ENCODE data around the gene LBH.

The LBH gene

GRCh38 chr2:30271301-30271700 is 40.0 kb downstream of the LBH start:
- TF ChIP-seq REST (IDR thresholded peaks at IDR 0.05; ENCODE audit: low read depth) (no peak), TCF12 (IDR thresholded peaks at IDR 0.05; ENCODE audit: low read depth) (no peak), RAD21 (IDR thresholded peaks at IDR 0.05; ENCODE audit: low read depth) (no peak), YY1 (IDR thresholded peaks at IDR 0.05; ENCODE audit: low read depth) (no peak), FOXM1 (IDR thresholded peaks at IDR 0.05; ENCODE audit: borderline replicate concordance, low read depth) (no peak), TAF1 (IDR thresholded peaks at IDR 0.05; ENCODE audit: low read depth) (no peak), CREB1 (IDR thresholded peaks at IDR 0.05; ENCODE audit: low read depth) (no peak), TEAD4 (IDR thresholded peaks at IDR 0.05) (no peak), NFIC (IDR thresholded peaks at IDR 0.05) (no peak), CEBPB (IDR thresholded peaks at IDR 0.05) (no peak), EP300 (IDR thresholded peaks at IDR 0.05; ENCODE audit: borderline replicate concordance) (no peak), ZBTB7A (IDR thresholded peaks at IDR 0.05; ENCODE audit: low read depth) (no peak), EGR1 (IDR thresholded peaks at IDR 0.05) (no peak)
- TF ChIP-seq, protein P1, sequence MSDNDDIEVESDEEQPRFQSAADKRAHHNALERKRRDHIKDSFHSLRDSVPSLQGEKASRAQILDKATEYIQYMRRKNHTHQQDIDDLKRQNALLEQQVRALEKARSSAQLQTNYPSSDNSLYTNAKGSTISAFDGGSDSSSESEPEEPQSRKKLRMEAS (IDR thresholded peaks at IDR 0.05) = no peak
- TF ChIP-seq, protein P2, sequence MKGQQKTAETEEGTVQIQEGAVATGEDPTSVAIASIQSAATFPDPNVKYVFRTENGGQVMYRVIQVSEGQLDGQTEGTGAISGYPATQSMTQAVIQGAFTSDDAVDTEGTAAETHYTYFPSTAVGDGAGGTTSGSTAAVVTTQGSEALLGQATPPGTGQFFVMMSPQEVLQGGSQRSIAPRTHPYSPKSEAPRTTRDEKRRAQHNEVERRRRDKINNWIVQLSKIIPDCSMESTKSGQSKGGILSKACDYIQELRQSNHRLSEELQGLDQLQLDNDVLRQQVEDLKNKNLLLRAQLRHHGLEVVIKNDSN (IDR thresholded peaks at IDR 0.05) = no peak

- no peak for TF ChIP-seq TEAD4 (IDR thresholded peaks at IDR 0.05)
- TF ChIP-seq EGR1 (IDR thresholded peaks at IDR 0.05) = no peak
- TF ChIP-seq FOXM1 (IDR thresholded peaks at IDR 0.05; ENCODE audit: borderline replicate concordance, low read depth) = no peak
- no peak for TF ChIP-seq YY1 (IDR thresholded peaks at IDR 0.05; ENCODE audit: low read depth)
- no peak for TF ChIP-seq NFIC (IDR thresholded peaks at IDR 0.05)
- TF ChIP-seq, protein P2 (IDR thresholded peaks at IDR 0.05) = no peak
These were observed 41.0 kb downstream of the LBH start for GRCh38 chr2:30272286-30272685.

DNA sequence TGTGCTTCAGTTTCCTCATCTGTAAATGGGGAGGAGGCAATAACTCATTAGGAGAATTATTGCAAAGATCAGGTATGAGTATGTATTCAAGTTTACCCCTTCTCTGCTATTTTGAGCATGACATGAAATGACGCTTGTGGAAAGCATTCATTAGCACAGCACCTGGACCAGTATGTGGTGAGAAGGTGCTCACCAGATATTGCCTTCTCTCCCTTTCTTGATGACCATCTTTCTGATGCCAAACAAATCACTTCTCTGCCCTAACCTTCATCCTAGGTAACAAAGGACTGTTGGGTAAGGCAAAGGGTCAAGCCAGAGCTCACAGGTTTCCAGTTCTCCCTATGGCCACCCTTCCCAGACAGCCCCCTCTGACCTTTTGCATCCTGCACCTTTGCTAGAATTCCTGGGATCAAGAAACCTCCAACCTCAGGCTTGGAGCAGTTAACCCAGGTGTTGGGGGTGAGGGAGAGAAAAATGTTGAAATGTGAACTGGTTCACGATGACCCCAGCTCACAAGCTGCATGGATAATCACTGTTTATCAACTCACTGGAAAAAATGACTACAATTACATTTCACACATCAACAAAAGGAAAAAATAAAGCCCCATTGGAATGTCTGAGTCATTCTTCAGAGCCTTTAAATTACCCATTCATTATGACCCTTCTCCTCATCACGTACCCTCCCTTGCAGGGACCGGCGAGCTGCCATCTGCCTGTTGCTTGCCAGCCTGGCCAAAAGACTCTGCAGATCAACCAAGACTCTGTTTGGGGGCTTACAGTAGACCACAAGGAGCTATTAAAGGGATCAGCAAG is 41.6 kb downstream of the LBH start:
- TF ChIP-seq REST (IDR thresholded peaks at IDR 0.05; ENCODE audit: low read depth) = no peak
- TF ChIP-seq TCF12 (IDR thresholded peaks at IDR 0.05; ENCODE audit: low read depth) = peak; percentile 95
- TF ChIP-seq CEBPB (IDR thresholded peaks at IDR 0.05) = 0 out of 2 replicates have a peak, but pooled peaks have one; percentile 14
- peak; percentile 95 for TF ChIP-seq FOXM1 (IDR thresholded peaks at IDR 0.05; ENCODE audit: borderline replicate concordance, low read depth)
- TF ChIP-seq RAD21 (IDR thresholded peaks at IDR 0.05; ENCODE audit: low read depth) = peak; percentile 1; the same call in 1 of the 2 replicates
- TF ChIP-seq YY1 (IDR thresholded peaks at IDR 0.05; ENCODE audit: low read depth) = no peak
- TF ChIP-seq NFIC (IDR thresholded peaks at IDR 0.05) = peak; percentile 88
- peak; percentile 97 for TF ChIP-seq EP300 (IDR thresholded peaks at IDR 0.05; ENCODE audit: borderline replicate concordance)
- TF ChIP-seq TAF1 (IDR thresholded peaks at IDR 0.05; ENCODE audit: low read depth) = no peak
- TF ChIP-seq, protein P2 (IDR thresholded peaks at IDR 0.05) = no peak
- TF ChIP-seq ZBTB7A (IDR thresholded peaks at IDR 0.05; ENCODE audit: low read depth) = no peak
- peak; percentile 89 for TF ChIP-seq TEAD4 (IDR thresholded peaks at IDR 0.05)
- TF ChIP-seq, protein P1 (IDR thresholded peaks at IDR 0.05) = 0 out of 2 replicates have a peak, but pooled peaks have one; percentile 18

DNA sequence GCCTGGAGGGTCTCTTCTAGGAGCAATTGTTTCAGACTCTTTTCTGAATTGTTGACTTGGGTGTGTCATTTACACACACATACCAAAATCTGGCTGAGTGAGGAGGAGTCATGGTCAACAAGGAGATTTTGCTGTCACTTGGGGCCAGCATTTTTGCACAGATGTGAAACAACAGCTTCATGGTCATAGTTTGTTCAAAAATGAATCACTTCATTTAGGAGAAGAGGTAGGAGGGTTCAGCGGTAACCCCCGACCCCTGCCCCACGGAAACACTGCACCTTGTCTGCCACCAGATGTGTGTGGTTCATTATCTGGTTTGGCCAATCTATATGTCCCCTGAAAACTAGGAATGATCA is 42.2 kb downstream of the LBH start:
- no peak for TF ChIP-seq EGR1 (IDR thresholded peaks at IDR 0.05)
- TF ChIP-seq FOXM1 (IDR thresholded peaks at IDR 0.05; ENCODE audit: borderline replicate concordance, low read depth) = no peak
- no peak for TF ChIP-seq TEAD4 (IDR thresholded peaks at IDR 0.05)
- no peak for TF ChIP-seq ZBTB7A (IDR thresholded peaks at IDR 0.05; ENCODE audit: low read depth)
- TF ChIP-seq TCF12 (IDR thresholded peaks at IDR 0.05; ENCODE audit: low read depth) = no peak
- no peak for TF ChIP-seq RAD21 (IDR thresholded peaks at IDR 0.05; ENCODE audit: low read depth)
- TF ChIP-seq EP300 (IDR thresholded peaks at IDR 0.05; ENCODE audit: borderline replicate concordance) = no peak
- TF ChIP-seq REST (IDR thresholded peaks at IDR 0.05; ENCODE audit: low read depth) = no peak
- no peak for TF ChIP-seq CREB1 (IDR thresholded peaks at IDR 0.05; ENCODE audit: low read depth)
- TF ChIP-seq, protein P2 (IDR thresholded peaks at IDR 0.05) = no peak
- TF ChIP-seq, protein P1 (IDR thresholded peaks at IDR 0.05) = no peak
- no peak for TF ChIP-seq CEBPB (IDR thresholded peaks at IDR 0.05)
- TF ChIP-seq TAF1 (IDR thresholded peaks at IDR 0.05; ENCODE audit: low read depth) = no peak
- no peak for TF ChIP-seq NFIC (IDR thresholded peaks at IDR 0.05)
- TF ChIP-seq YY1 (IDR thresholded peaks at IDR 0.05; ENCODE audit: low read depth) = no peak

All from Ishikawa (cell line).